ENCODE results near the gene C2CD4C.
"Not testable (repeated sequence)": the region's sequence is repeated elsewhere in the genome, so short reads cannot be mapped to it uniquely, and the experiment has no call there.

C2CD4C gene

DNA sequence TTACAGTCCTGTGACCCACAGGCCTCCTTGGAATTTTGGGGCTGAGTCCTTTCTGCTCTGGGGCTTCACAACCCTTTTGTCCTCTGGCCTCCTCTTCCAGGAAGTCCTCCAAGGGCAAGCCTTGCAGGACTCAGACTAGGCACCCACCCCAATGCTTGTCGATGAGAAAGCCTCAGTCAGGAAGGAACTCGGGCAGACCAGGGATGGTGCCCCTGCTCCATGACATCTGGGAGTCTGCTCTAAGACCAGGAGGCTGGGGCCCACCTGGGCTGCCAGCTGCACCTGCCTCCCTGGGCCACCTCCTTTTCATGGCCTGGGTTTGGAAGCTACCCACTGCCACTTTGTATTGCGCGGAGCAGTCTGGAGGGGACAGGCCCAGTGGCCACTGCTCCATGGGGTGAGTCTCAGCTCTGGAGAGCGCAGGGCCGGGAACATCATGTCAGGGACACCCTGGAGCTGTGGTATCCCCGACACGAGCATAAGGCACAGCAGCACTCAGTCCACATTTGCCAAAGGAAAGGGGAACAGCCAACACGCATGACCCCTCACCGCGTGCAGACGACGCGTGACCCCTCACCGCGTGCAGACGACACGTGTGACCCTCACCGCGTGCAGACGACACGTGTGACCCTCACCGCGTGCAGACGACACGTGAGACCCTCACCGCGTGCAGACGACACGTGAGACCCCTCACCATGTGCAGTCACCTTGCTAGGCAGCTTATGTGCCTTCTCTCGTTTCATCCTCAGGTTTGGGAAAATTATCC lies 10.8 kb downstream of the C2CD4C start:
- H2AFZ ChIP-seq (ENCODE audit: low read depth, low read length), result no peak overlapping the region
- H3K4me1 ChIP-seq (ENCODE audit: low read length), result no peaks in the 10 kb centered on the region
- no peaks in the 10 kb centered on the region for H3K36me3 ChIP-seq (replicated peaks; ENCODE audit: low read depth, low read length)
- H3K9me3 ChIP-seq (ENCODE audit: insufficient read depth, low read length), result peaks cover 3% of the 10 kb centered on the region; the same call in 1 of the 2 replicates
- no peaks in the 10 kb centered on the region for H3K27me3 ChIP-seq (ENCODE audit: low read depth, low read length)
- no peak overlapping the region for H3K9ac ChIP-seq (ENCODE audit: low read length)
- H3K79me2 ChIP-seq (ENCODE audit: low read length), result no peaks in the 10 kb centered on the region
- no peak overlapping the region for H3K27ac ChIP-seq (ENCODE audit: low read length)
- H4K20me1 ChIP-seq (ENCODE audit: insufficient read depth, low read length), result no peaks in the 10 kb centered on the region
- TF ChIP-seq EZH2phosphoT487 (IDR thresholded peaks at IDR 0.05; ENCODE audit: low read depth), result no peak
- TF ChIP-seq, protein P1, sequence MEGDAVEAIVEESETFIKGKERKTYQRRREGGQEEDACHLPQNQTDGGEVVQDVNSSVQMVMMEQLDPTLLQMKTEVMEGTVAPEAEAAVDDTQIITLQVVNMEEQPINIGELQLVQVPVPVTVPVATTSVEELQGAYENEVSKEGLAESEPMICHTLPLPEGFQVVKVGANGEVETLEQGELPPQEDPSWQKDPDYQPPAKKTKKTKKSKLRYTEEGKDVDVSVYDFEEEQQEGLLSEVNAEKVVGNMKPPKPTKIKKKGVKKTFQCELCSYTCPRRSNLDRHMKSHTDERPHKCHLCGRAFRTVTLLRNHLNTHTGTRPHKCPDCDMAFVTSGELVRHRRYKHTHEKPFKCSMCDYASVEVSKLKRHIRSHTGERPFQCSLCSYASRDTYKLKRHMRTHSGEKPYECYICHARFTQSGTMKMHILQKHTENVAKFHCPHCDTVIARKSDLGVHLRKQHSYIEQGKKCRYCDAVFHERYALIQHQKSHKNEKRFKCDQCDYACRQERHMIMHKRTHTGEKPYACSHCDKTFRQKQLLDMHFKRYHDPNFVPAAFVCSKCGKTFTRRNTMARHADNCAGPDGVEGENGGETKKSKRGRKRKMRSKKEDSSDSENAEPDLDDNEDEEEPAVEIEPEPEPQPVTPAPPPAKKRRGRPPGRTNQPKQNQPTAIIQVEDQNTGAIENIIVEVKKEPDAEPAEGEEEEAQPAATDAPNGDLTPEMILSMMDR (IDR thresholded peaks at IDR 0.05; ENCODE audit: low read depth, low read length), result no peak
- H3K4me2 ChIP-seq (ENCODE audit: low read length), result no peak overlapping the region
- H3K4me3 ChIP-seq (ENCODE audit: low read length), result no peak overlapping the region

DNA sequence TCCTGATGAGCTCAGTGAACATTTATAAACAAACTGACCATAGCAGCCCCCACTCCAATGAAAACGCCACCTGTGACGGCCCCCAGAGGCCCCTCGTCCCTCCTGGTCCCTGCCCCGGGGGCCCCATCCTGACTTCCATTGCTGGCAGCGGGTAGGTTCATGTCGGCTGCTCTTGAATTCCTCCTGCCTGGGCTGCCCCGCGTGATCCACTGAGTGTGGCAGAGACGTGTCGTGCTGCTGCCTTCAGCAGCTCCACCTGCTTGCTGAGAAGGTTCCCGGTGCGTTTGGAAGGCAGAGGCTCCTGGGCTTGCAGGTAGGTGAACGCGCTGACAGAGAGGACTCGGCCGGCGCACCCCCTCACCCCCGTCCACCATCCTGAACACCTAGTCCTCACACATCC lies 11.6 kb downstream of the C2CD4C start:
- TF ChIP-seq EZH2phosphoT487 (IDR thresholded peaks at IDR 0.05; ENCODE audit: low read depth), result no peak
- TF ChIP-seq, protein P1 (IDR thresholded peaks at IDR 0.05; ENCODE audit: low read depth, low read length), result no peak

DNA sequence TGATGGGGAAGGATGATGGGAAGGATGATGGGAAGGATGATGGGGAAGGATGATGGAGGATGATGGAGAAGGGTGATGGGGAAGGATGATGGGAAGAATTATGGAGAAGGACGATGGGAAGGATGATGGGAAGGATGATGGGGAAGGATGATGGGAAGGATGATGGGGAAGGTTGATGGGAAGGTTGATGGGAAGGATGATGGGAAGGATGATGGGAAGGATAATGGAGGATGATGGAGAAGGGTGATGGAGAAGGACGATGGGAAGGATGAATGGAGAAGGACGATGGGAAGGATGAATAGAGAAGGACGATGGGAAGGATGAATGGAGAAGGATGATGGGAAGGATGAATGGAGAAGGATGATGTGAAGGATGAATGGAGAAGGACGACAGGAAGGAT lies 13.5 kb downstream of the C2CD4C start:
- H3K36me3 ChIP-seq (replicated peaks; ENCODE audit: low read depth, low read length), result no peaks in the 10 kb centered on the region
- no peak overlapping the region for H3K9ac ChIP-seq (ENCODE audit: low read length)
- H3K4me1 ChIP-seq (ENCODE audit: low read length), result no peaks in the 10 kb centered on the region
- no peak overlapping the region for H2AFZ ChIP-seq (ENCODE audit: low read depth, low read length)
- H3K79me2 ChIP-seq (ENCODE audit: low read length), result no peaks in the 10 kb centered on the region
- H3K27me3 ChIP-seq (ENCODE audit: low read depth, low read length), result no peaks in the 10 kb centered on the region
- TF ChIP-seq, protein P1 (IDR thresholded peaks at IDR 0.05; ENCODE audit: low read depth, low read length), result no peak
- no peak for TF ChIP-seq EZH2phosphoT487 (IDR thresholded peaks at IDR 0.05; ENCODE audit: low read depth)
- no peak overlapping the region for H3K27ac ChIP-seq (ENCODE audit: low read length)
- H3K4me3 ChIP-seq (ENCODE audit: low read length), result no peak overlapping the region
- peaks cover 5% of the 10 kb centered on the region; the same call in 1 of the 2 replicates for H3K9me3 ChIP-seq (ENCODE audit: insufficient read depth, low read length)
- H3K4me2 ChIP-seq (ENCODE audit: low read length), result no peak overlapping the region
- no peaks in the 10 kb centered on the region for H4K20me1 ChIP-seq (ENCODE audit: insufficient read depth, low read length)

More for the DNA sequence above, 11.6 kb downstream of the C2CD4C start:
- no peaks in the 10 kb centered on the region for H3K27me3 ChIP-seq (ENCODE audit: low read depth, low read length)
- H3K36me3 ChIP-seq (replicated peaks; ENCODE audit: low read depth, low read length), result no peaks in the 10 kb centered on the region
- peaks cover 5% of the 10 kb centered on the region; the same call in 1 of the 2 replicates for H3K9me3 ChIP-seq (ENCODE audit: insufficient read depth, low read length)
- H3K27ac ChIP-seq (ENCODE audit: low read length), result no peak overlapping the region
- H3K9ac ChIP-seq (ENCODE audit: low read length), result no peak overlapping the region
- no peak overlapping the region for H3K4me2 ChIP-seq (ENCODE audit: low read length)
- no peak overlapping the region for H2AFZ ChIP-seq (ENCODE audit: low read depth, low read length)
- no peak overlapping the region for H3K4me3 ChIP-seq (ENCODE audit: low read length)
- no peaks in the 10 kb centered on the region for H3K4me1 ChIP-seq (ENCODE audit: low read length)
- no peaks in the 10 kb centered on the region for H3K79me2 ChIP-seq (ENCODE audit: low read length)
- H4K20me1 ChIP-seq (ENCODE audit: insufficient read depth, low read length), result no peaks in the 10 kb centered on the region

DNA sequence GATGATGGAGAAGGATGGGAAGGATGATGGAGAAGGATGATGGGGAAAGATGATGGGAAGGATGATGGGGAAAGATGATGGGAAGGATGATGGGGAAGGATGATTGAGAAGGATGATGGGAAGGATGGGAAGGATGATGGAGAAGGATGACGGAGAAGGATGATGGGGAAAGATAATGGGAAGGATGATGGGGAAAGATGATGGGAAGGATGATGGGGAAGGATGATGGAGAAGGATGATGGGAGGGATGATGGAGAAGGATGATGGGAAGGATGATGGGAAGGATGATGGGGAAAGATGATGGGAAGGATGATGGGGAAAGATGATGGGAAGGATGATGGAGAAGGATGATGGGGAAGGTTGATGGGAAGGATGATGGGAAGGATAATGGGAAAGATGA lies 14.1 kb downstream of the C2CD4C start:
- H3K4me2 ChIP-seq (ENCODE audit: low read length); H3K9ac ChIP-seq (ENCODE audit: low read length); H3K27ac ChIP-seq (ENCODE audit: low read length); H3K4me3 ChIP-seq (ENCODE audit: low read length); H3K4me1 ChIP-seq (ENCODE audit: low read length); H4K20me1 ChIP-seq (ENCODE audit: insufficient read depth, low read length); H3K36me3 ChIP-seq (replicated peaks; ENCODE audit: low read depth, low read length); H3K27me3 ChIP-seq (ENCODE audit: low read depth, low read length); H3K9me3 ChIP-seq (ENCODE audit: insufficient read depth, low read length); H3K79me2 ChIP-seq (ENCODE audit: low read length); H2AFZ ChIP-seq (ENCODE audit: low read depth, low read length): not testable (repeated sequence)

DNA sequence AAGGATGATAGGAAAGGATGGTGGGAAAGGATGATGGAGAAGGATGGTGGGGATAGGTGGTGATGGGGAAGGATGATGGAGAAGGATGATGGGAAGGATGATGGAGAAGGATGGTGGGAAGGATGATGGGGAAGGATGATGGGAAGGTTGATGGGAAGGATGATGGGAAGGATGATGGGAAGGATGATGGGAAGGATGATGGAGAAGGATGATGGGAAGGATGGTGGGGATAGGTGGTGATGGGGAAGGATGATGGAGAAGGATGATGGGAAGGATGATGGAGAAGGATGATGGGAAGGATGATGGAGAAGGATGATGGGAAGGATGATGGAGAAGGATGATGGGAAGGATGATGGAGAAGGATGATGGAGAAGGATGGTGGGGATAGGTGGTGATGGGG lies 15.4 kb downstream of the C2CD4C start:
- H3K36me3 ChIP-seq (replicated peaks; ENCODE audit: low read depth, low read length); H3K9ac ChIP-seq (ENCODE audit: low read length); H2AFZ ChIP-seq (ENCODE audit: low read depth, low read length); H3K9me3 ChIP-seq (ENCODE audit: insufficient read depth, low read length); H3K4me1 ChIP-seq (ENCODE audit: low read length); H3K4me2 ChIP-seq (ENCODE audit: low read length); H3K4me3 ChIP-seq (ENCODE audit: low read length); H3K79me2 ChIP-seq (ENCODE audit: low read length); H4K20me1 ChIP-seq (ENCODE audit: insufficient read depth, low read length); H3K27ac ChIP-seq (ENCODE audit: low read length); H3K27me3 ChIP-seq (ENCODE audit: low read depth, low read length): not testable (repeated sequence)

Data from OCI-LY3 (cell line).